GM18502 (cell line): ENCODE data around the gene CCDC126.
"Not testable (repeated sequence)": the region's sequence is repeated elsewhere in the genome, so short reads cannot be mapped to it uniquely, and the experiment has no call there.

Experiments used
- ATAC-seq: cut with Tn5 transposase; IDR thresholded peaks from one replicate; pipeline ENCODE4 v1.9.1; 2021; ENCODE audit warnings: mild to moderate bottlenecking; ENCODE audit not compliant: unreplicated experiment, poor library complexity

Gene CCDC126

DNA sequence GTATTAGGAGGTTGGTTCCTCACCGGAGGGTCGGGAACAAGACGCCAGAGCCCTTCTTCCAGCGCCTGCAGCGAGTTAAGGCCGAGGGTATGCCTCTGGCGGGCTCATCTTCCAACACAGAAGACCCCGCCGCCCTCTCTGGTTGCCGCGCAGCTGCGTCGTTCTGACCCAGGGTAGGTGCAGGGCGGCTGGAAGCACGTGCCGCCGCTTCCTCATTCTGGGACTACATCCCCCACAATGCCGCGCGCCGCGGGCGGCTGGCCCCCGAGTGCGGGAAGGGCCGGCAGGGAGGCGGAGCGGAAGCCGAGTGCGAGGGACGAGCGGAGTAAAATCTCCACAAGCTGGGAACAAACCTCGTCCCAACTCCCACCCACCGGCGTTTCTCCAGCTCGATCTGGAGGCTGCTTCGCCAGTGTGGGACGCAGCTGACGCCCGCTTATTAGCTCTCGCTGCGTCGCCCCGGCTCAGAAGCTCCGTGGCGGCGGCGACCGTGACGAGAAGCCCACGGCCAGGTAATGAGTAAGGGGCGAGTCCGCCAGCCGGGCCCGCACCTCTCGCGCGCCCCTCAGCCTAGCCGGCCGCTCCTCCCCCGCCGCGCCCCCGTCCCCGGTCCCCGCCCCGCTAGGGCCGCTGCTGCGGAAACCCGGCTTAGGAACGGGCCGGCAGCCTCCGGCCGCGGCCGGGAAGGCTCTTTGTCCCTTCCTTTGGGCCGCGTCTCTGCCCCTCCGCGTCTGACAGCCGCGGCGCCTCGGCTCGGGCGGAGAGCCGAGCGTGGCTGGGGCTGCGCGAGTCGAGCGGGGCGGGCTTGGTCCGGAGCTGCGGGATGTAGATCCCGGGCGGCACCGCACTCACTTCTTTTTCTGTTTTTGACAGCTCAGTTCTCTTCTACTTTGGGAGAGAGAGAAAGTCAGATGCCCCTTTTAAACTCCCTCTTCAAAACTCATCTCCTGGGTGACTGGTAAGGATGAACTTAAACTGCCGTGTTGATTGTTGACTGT is at the start of gene CCDC126:
TSS of gene CCDC126 (plus strand) at position 289 of the 998 bp plus-strand sequence. CDS start 13,934 bp downstream, outside the sequence.
- ATAC-seq: peak; percentile 77

DNA sequence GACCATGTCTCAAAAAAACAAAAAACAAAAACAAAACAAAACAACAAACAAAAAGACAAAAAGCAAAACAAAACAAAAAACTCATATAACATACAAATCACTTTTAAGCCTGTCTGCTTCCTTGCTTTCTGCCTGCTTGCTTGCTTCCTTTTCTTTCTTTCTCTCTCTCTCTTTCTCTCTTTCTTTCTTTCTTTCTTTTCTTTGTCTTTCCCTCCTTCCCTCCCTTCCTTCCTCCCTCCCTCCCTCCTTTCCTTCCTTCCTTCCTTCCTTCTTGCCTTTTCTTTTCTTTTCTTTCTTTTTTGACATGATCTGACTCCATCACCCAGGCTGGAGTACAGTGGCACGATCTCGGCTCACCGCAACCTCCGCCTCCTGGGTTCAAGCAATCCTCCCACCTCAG is 49.5 kb upstream of the CCDC126 start:
- no peak for ATAC-seq

- ATAC-seq: no peak
These were observed 38.9 kb upstream of the CCDC126 start for GRCh38 chr7:23558303-23558702.

DNA sequence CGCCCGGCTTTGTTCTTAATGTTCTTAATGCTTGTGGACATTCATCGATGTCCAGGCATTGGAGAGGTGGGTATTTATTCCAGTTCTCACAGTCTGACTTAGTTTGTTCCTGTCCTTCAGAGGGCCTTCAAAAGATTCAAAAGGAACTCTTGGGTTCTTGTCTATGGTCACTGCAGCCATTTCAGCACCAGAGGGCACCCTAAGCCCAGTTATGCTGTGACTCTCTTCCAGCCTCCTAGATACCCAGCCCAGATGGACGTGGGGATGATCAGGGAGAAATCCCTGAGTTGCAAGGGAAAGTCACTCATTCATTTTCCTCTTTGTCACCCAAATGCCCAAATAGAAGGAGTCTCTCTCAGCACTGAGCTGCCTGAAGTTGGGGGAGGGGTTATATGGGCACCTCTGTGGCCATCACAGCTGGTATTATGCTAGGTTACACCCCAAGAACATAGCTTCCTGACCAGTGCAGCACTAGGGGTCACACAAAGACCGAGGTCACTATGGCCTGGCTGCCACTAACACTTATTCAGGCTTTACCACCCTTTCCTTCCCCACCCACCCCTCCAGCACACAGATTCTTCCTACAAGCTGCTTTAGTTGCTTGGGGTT is 26.5 kb upstream of the CCDC126 start:
- peak; percentile 76 for ATAC-seq

GRCh38 chr7:23581975-23582374 is 15.2 kb upstream of the CCDC126 start:
- not testable (repeated sequence) for ATAC-seq

DNA sequence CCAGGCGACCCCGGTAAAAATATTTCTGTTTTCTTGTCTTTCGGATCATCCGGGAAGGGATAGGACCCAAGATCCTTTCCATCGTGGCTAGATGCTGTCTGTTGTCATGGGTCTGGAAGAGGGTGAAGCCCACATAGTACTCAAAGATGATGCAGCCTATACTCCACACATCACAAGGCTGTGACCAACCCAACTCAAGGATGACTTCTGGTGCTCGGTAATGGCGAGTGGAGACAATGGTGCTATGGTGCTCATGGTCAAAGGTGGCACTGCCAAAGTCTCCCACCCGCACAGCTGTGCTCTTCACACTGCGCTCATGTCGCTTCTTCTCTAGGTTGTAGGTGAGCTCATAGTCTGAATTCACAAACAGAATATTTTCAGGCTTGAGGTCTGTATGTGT is 11.9 kb upstream of the CCDC126 start:
- not testable (repeated sequence) for ATAC-seq

DNA sequence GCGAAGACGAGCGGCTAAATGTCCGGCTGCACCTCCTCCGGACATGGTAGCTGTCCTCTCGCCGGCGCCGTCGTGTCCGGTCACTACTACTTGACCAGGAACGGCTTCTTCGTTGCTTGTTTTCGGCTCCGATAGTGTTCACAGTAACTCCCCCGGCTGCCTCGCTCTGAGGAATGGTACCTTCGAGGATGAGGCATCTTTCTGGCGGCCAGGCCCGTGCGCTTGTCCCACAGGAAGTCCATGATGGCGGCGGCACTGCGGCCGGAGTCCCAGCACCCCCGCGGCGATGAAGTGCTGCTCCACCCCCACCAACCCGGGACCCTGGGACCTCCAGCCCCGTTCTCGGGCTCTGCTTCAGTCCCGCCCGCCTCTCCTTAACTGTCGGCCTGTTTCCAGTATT is 11.0 kb upstream of the CCDC126 start:
- no peak for ATAC-seq

- ATAC-seq: no peak
These were observed 6.7 kb upstream of the CCDC126 start for GRCh38 chr7:23590529-23590928.

DNA sequence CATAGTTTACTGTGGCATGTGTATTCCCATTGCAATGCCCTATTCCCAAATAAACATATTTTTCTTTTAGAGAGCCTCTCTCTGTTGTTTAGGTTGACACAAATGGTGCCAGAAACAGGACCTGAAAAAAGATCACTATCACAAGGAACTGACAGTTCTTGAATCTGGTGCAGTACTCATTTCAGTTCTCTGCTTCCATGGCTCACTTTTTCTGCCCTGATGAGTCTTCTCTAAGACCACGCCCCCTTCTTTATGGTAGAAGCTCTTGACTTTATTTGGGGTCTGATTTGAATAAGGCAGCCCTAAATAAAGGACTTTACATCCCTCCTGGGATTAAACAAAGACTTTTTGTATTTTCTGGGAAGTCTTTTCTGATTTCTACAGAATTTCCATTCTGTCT is 3.5 kb upstream of the CCDC126 start:
- ATAC-seq: no peak

DNA sequence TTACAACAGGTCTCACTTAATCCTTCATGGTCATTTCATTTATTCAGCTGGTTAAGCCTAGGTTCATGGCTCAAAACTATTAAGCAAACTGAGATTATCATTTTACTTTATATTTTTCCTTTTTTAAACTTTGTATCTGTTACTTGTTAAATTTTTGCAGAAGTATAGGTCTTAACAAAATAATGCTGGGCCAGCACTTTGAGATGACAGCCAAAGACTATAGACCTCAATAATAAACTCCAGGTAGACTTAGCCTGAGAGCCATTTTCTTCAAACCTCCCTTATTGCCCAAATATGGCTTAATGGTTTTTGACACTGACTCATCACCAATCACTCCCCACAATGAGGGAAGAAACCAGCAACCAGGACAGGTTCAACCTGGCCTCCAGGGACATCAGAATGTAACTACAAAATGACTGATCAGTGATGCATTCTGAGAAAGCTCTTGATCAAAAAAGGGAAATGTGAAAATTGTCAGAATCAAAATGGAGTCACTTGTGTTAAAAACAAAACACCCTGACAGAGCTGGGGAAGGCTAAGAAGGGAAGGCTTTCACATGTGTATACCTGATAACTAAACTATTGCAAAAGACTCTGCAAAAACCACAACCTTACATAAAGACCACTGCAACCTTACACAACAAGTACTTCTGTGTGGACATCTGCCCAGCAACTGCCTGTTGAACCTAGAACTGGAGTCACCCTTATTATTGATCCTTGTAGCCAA is 2.1 kb upstream of the CCDC126 start:
- ATAC-seq: peak; percentile 67

DNA sequence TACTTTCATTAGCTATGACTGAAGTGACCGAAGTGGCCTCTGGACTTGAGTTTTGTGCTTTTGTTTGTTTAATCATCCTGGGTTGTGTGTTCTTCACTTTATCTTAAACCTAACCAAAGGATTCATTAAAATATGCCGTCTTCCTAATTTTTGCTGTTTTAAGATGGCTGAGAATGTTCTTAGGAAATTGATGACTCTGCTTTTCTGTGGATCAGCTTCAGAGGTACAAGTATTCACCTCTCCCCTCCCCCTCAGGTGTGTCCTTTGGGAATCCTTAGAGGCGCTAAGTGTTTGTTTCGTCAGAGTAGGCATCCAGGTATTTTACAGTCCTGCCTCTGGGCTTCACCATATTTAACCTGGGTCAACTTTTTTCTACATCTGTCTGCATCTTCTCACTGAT is 1.1 kb downstream of the CCDC126 start:
- no peak for ATAC-seq

GRCh38 chr7:23600236-23600635 is 3.1 kb downstream of the CCDC126 start:
- ATAC-seq: no peak

DNA sequence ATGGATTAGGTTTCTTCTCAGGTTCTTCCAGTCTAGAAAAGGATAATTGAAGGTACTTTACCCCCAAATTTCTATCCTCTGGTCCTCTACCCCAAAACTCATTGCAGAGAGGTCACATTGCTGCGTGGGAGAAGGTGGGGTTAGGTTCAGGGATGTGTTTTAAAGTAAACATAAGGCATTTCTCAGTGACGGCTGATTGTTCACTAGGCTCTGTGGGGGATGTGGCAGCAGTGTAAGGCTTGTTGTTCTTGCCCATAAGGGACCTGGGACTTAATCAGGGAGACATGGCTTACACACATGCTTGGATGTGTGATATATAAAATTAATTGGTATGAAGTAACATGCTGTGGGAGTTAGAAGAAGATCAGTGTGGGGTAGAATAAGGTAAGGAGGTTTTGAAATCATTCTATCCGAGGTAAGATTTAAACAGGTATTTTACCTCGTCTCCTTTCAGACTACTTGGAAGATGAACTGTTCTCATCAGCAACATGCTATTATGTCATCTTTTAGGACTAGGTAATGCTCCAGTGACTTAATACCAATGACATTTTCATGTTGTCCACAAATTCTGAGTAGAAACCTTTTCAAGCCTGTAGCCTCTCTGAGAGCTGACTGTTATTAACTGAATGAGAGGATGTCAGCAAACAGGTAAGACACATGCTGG is 6.6 kb downstream of the CCDC126 start:
- no peak for ATAC-seq

DNA sequence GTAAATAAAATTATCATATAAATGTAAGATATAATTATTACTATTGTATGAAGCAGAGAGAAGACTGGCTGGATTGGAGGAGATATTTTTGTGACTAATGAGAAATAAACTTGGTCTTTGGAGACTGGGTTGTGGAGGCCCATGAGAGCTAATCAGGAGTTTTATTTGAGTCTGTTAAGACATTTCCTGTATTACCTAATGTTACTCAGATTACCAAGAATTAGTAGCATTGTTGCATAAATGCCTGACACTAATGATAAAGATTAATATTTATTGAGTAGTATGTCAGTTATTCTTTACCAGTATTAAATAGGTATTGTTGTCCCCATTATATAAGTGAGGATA is 7.1 kb downstream of the CCDC126 start:
- ATAC-seq: no peak

DNA sequence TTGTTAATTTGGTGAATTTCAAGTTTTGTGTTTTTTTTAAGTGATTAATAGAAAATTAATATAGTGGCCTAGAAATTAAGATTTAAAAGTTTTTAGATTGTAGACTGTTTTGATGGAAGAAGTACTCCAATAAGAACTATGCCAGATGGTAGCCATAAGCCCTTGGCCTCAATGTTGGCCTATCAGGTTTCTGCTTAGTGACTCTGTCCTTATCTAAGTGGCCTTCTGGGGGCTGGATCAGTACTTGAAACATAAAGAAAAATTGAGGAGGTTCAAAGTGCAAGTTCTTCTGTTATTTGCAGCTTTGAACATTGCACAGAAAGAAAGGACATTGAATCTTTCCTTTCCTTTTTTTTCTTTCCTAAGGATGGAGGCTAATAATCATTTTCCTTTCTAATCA is 9.9 kb downstream of the CCDC126 start:
- no peak for ATAC-seq

- no peak for ATAC-seq
These were observed 10.7 kb downstream of the CCDC126 start for GRCh38 chr7:23607866-23608265.

DNA sequence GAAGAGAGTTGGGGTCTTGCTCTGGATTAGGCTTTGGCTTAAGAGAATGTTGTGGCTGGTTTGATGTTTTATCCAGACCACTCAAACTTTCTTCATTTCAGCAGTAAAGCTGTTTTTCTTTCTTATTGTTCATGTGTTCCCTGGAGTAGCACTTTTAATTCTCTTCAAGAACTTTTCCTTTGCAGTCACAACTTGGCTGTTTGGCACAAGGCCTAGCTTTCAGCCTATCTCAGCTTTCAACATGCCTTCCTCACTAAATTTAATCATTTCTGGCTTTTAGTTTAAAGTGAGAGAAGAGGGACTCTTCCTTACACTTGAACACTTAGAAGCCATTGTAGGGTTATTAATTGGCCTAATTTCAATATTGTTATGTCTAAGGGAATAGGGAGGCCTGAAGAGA is 18.1 kb downstream of the CCDC126 start:
- ATAC-seq: no peak

- ATAC-seq: no peak
These were observed 19.4 kb downstream of the CCDC126 start for GRCh38 chr7:23616593-23616992.

- no peak for ATAC-seq
These were observed 20.3 kb downstream of the CCDC126 start for GRCh38 chr7:23617482-23617881.

DNA sequence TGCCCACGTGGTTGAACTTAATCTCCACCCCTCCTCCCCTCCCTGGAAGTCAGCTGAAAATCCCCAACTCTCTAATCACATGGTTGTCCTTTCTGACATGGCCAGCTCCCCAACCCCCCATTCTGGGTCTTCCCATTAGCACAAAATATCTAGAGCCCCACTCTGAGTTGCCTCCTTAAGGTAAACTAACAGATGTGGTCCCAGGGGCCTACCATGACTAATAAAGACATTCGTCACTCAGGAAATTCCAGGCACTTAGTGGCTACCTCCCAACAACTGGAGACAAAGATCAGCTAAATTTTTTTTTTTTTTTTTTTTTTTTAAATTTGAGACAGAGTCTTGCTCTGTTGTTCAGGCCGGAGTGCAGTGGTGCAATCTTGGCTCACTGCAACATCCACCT is 21.1 kb downstream of the CCDC126 start:
- no peak for ATAC-seq
